ENCODE results near the gene PRKCI.
A peak's percentile ranks its signal among the peaks of the same experiment; 100 is the strongest.
"Not testable (repeated sequence)": the region's sequence is repeated elsewhere in the genome, so short reads cannot be mapped to it uniquely, and the experiment has no call there.

Gene PRKCI

GRCh38 chr3:170204509-170204908, 17.7 kb upstream of the PRKCI start:
- no peak for DNase-seq (ENCODE audit: low read depth)
- TF ChIP-seq CTCF (IDR thresholded peaks at IDR 0.05; ENCODE audit: control insufficient read depth, insufficient read depth, low read depth, low read length, missing control alignments): no peak
- H3K4me3 ChIP-seq (ENCODE audit: control insufficient read depth, low read depth, low read length): no peak overlapping the region

GRCh38 chr3:170205302-170205701, 16.9 kb upstream of the PRKCI start:
- TF ChIP-seq CTCF (IDR thresholded peaks at IDR 0.05; ENCODE audit: control insufficient read depth, insufficient read depth, low read depth, low read length, missing control alignments): no peak
- peak; percentile 44 for DNase-seq (ENCODE audit: low read depth)
- H3K4me3 ChIP-seq (ENCODE audit: control insufficient read depth, low read depth, low read length): no peak overlapping the region

DNA sequence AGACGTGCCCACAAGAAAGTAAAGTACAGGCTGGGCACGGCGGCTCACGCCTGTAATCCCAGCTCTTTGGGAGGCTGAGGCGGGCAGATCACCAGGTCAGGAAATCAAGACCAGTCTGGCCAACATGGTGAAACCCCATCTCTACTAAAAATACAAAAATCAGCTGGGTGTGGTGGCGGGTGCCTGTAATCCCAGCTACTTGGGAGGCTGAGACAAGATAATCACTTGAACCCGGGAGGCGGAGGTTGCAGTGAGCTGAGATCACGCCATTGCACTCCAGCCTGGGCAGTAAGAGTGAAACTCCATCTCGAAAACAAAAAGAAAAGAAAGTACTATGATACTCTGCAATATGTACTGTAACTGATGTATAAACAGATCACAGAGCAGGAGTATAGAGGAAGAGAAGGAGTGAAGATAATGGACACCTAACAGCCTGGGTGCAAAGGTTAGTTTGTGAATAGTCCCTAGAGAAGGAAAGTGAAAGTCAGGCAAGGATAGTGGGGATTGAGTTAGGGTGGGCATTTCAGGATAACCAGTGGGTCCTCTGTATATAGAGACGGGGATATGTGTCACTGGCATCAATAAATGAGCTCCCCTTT, 16.0 kb upstream of the PRKCI start:
- not testable (repeated sequence) for DNase-seq (ENCODE audit: low read depth); H3K4me3 ChIP-seq (ENCODE audit: control insufficient read depth, low read depth, low read length)

DNA sequence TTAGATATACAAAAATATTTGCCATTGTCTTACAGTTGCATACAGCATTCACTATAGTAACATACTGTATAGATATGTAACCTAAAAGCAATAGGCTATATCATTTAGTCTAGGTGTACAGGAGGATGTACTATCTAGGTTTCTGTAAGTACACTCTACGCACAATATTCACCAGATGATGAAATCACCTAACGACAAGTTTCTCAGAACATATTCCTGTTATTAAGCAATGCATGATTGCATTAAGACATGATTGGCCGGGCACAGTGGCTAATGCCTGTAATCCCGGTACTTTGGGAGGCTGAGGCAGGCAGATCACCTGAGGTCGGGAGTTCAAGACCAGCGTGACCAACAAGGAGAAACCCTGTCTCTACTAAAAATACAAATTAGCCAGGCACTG, 14.5 kb upstream of the PRKCI start:
- H3K4me3 ChIP-seq (ENCODE audit: control insufficient read depth, low read depth, low read length): no peak overlapping the region
- no peak for DNase-seq (ENCODE audit: low read depth)
- no peak for TF ChIP-seq CTCF (IDR thresholded peaks at IDR 0.05; ENCODE audit: control insufficient read depth, insufficient read depth, low read depth, low read length, missing control alignments)

DNA sequence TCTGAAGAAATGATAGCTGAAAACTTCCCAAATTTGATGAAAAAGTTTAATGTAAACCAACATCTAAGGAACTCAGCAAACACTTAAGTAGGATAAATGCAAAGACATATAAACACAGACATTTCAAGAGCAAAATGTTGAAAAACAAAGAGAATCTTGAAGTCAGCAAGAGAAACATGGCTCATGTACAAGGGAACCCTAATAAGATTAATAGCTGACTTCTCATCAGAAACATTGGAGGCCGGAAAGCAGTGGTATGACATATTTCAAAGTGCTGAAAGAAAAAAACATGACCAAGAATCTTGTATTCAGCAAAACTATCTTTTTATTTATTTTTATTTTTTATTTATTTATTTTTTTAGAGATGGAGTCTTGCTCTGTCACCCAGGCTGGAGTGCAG, 10.6 kb upstream of the PRKCI start:
- no peak for TF ChIP-seq CTCF (IDR thresholded peaks at IDR 0.05; ENCODE audit: control insufficient read depth, insufficient read depth, low read depth, low read length, missing control alignments)

DNA sequence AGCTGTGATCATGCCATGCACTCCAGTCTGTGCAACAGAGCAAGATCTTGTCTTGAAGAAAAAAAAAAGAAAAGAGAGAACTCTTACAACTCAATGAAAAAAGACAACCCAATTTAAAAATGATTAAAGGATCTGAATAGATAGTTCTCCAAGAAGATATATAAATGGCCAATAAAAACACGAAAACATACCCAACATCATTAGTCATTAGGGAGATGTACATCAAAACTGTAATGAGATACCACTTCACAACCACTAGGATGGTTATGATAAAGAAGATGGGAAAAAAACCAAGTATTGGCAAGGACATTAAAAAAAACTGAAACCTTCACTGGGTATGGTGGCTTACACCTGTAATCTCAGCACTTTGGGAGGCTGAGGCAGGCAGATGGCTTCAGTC, 2.4 kb upstream of the PRKCI start:
- no peak for DNase-seq (ENCODE audit: low read depth)
- no peak for TF ChIP-seq CTCF (IDR thresholded peaks at IDR 0.05; ENCODE audit: control insufficient read depth, insufficient read depth, low read depth, low read length, missing control alignments)
- no peak overlapping the region for H3K4me3 ChIP-seq (ENCODE audit: control insufficient read depth, low read depth, low read length)

More for the DNA sequence above, 10.6 kb upstream of the PRKCI start:
- no peak for DNase-seq (ENCODE audit: low read depth)
- no peak overlapping the region for H3K4me3 ChIP-seq (ENCODE audit: control insufficient read depth, low read depth, low read length)

DNA sequence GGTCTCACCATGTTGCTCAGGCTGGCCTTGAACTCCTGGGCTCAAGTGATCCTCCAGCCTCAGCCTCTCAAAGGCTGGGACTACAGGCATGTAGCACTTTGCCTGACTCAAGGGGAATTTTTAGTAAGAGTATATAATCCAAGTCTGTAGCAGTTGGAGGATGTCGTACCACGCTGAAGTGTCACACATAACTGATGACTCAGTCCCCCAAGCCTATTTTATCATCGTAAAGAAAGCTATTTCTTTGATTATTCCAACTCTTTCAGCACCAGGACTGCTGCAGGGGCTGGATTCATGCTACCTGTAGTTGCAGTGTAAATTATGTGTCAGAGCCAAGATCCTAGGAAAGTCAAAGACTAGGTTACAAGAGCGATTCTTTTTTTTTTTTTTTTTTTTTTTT, 1.4 kb upstream of the PRKCI start:
- DNase-seq (ENCODE audit: low read depth): no peak
- H3K4me3 ChIP-seq (ENCODE audit: control insufficient read depth, low read depth, low read length): no peak overlapping the region
- TF ChIP-seq CTCF (IDR thresholded peaks at IDR 0.05; ENCODE audit: control insufficient read depth, insufficient read depth, low read depth, low read length, missing control alignments): no peak
